Left renal pelvis (tissue), 4 donors: ENCODE results near the gene NKX2-3. TPM values are rescaled to one million over a fixed set of nuclear protein-coding genes. Genes with fewer than 3 reads are reported as not detected.

ENCODE experiments used
- DNase-seq, 4 donors: peaks; one replicate each; pipeline ENCODE4 v3.0.0-alpha.2; 2013; ENCODE audit warnings: low read depth in 4 of 4, low spot score in 3 of 4
- polyA plus RNA-seq, 4 donors: library from polyadenylated mRNA; unstranded; fragments of 120-200 nt; gene quantifications; one replicate each; pipeline ENCODE4 v1.2.1, GENCODE V29; 2013; ENCODE audit not compliant: insufficient read length in 4 of 4

Gene NKX2-3
- polyA plus RNA-seq, 4 donors = not detected

GRCh38 chr10:99525897-99526296, 6.8 kb upstream of the NKX2-3 start:
- DNase-seq = no peak

GRCh38 chr10:99526861-99527504, 5.8 kb upstream of the NKX2-3 start:
- DNase-seq = no peak

GRCh38 chr10:99527526-99528493, 4.9 kb upstream of the NKX2-3 start:
- DNase-seq = no peak

- no peak for DNase-seq
These were observed 4.0 kb upstream of the NKX2-3 start for GRCh38 chr10:99528494-99529441.

- no peak for DNase-seq
These were observed 3.1 kb upstream of the NKX2-3 start for GRCh38 chr10:99529591-99530107.

- no peak for DNase-seq
These were observed 2.4 kb upstream of the NKX2-3 start for GRCh38 chr10:99530108-99531025.

- DNase-seq = no peak
These were observed 1.6 kb upstream of the NKX2-3 start for GRCh38 chr10:99531026-99531695.

GRCh38 chr10:99531696-99532593, 797 bp upstream of the NKX2-3 start:
- DNase-seq = no peak

- no peak for DNase-seq
These were observed 1.0 kb downstream of the NKX2-3 start for GRCh38 chr10:99533496-99534449.

GRCh38 chr10:99534450-99534938, 1.8 kb downstream of the NKX2-3 start:
- no peak for DNase-seq

- DNase-seq = no peak
These were observed 2.4 kb downstream of the NKX2-3 start for GRCh38 chr10:99534939-99535763.

GRCh38 chr10:99535764-99536337, 3.1 kb downstream of the NKX2-3 start:
- no peak for DNase-seq

GRCh38 chr10:99536338-99537085, 3.8 kb downstream of the NKX2-3 start:
- DNase-seq = no peak

- DNase-seq = no peak
These were observed 4.6 kb downstream of the NKX2-3 start for GRCh38 chr10:99537086-99537988.
